Measurements from ENCODE around the gene ZNF865.

Gene ZNF865

DNA sequence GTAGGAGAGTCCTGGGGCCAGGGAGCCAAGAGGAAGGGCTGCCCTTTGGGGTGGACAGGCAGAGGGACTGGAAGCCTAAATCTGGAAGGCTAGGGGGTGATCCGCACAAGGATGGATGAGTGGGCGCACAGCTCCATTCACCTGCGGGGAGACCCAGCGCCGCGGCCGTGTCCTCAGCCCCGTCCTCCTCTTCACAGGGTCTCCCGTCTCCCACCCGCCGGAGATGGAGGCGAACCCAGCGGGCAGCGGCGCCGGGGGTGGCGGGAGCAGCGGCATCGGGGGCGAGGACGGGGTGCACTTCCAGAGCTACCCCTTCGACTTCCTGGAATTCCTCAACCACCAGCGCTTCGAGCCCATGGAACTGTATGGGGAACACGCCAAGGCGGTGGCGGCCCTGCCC lies 7.9 kb downstream of the ZNF865 start:
- no peak overlapping the region for H3K4me3 ChIP-seq (ENCODE audit: control insufficient read depth, low read depth, low read length)
- DNase-seq (ENCODE audit: low read depth), result no peak
- TF ChIP-seq, protein P1, sequence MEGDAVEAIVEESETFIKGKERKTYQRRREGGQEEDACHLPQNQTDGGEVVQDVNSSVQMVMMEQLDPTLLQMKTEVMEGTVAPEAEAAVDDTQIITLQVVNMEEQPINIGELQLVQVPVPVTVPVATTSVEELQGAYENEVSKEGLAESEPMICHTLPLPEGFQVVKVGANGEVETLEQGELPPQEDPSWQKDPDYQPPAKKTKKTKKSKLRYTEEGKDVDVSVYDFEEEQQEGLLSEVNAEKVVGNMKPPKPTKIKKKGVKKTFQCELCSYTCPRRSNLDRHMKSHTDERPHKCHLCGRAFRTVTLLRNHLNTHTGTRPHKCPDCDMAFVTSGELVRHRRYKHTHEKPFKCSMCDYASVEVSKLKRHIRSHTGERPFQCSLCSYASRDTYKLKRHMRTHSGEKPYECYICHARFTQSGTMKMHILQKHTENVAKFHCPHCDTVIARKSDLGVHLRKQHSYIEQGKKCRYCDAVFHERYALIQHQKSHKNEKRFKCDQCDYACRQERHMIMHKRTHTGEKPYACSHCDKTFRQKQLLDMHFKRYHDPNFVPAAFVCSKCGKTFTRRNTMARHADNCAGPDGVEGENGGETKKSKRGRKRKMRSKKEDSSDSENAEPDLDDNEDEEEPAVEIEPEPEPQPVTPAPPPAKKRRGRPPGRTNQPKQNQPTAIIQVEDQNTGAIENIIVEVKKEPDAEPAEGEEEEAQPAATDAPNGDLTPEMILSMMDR (conservative IDR thresholded peaks at IDR 0.05; ENCODE audit: control insufficient read depth, insufficient read depth, low read depth, low read length), result no peak

DNA sequence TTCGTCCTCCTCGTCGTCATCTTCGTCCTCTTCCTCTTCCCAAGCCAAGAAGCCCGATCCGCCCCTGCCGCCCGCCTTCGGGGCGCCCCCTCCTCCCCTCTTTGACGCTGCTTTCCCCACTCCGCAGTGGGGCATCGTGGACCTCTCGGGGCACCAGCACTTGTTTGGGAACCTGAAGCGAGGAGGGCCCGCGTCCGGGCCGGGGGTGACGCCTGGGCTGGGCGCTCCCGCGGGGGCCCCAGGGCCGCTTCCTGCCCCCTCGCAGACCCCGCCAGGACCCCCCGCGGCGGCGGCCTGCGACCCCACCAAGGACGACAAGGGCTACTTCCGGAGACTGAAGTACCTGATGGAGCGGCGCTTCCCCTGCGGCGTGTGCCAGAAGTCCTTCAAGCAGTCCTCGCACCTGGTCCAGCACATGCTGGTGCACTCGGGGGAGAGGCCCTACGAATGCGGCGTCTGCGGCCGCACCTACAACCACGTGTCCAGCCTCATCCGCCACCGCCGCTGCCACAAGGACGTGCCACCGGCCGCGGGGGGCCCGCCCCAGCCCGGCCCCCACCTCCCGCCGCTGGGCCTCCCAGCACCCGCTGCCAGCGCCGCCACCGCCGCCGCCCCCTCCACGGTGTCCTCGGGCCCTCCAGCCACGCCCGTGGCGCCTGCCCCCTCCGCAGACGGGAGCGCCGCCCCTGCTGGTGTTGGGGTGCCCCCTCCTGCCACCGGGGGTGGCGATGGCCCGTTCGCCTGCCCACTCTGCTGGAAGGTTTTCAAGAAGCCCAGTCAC lies 8.7 kb downstream of the ZNF865 start:
- TF ChIP-seq, protein P1 (conservative IDR thresholded peaks at IDR 0.05; ENCODE audit: control insufficient read depth, insufficient read depth, low read depth, low read length), result no peak
- no peak for DNase-seq (ENCODE audit: low read depth)
- H3K4me3 ChIP-seq (ENCODE audit: control insufficient read depth, low read depth, low read length), result no peak overlapping the region

DNA sequence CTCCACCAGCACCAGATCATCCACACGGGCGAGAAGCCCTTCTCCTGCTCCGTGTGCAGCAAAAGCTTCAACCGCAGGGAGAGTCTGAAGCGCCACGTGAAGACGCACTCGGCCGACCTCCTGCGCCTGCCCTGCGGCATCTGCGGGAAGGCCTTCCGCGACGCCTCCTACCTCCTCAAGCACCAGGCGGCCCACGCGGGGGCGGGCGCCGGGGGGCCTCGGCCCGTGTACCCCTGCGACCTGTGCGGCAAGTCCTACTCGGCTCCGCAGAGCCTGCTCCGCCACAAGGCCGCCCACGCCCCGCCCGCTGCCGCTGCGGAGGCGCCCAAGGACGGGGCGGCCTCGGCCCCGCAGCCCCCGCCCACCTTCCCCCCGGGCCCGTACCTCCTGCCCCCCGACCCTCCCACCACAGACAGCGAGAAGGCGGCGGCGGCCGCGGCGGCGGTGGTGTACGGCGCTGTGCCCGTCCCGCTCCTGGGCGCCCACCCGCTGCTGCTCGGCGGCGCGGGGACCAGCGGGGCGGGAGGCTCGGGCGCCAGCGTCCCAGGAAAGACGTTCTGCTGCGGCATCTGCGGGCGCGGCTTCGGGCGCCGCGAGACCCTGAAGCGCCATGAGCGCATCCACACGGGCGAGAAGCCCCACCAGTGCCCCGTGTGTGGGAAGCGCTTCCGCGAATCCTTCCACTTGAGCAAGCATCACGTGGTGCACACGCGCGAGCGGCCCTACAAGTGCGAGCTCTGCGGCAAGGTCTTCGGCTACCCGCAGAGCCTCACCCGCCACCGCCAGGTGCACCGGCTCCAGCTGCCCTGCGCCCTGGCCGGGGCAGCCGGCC lies 9.5 kb downstream of the ZNF865 start:
- H3K4me3 ChIP-seq (ENCODE audit: control insufficient read depth, low read depth, low read length), result no peak overlapping the region
- TF ChIP-seq, protein P1 (conservative IDR thresholded peaks at IDR 0.05; ENCODE audit: control insufficient read depth, insufficient read depth, low read depth, low read length), result no peak
- DNase-seq (ENCODE audit: low read depth), result no peak

DNA sequence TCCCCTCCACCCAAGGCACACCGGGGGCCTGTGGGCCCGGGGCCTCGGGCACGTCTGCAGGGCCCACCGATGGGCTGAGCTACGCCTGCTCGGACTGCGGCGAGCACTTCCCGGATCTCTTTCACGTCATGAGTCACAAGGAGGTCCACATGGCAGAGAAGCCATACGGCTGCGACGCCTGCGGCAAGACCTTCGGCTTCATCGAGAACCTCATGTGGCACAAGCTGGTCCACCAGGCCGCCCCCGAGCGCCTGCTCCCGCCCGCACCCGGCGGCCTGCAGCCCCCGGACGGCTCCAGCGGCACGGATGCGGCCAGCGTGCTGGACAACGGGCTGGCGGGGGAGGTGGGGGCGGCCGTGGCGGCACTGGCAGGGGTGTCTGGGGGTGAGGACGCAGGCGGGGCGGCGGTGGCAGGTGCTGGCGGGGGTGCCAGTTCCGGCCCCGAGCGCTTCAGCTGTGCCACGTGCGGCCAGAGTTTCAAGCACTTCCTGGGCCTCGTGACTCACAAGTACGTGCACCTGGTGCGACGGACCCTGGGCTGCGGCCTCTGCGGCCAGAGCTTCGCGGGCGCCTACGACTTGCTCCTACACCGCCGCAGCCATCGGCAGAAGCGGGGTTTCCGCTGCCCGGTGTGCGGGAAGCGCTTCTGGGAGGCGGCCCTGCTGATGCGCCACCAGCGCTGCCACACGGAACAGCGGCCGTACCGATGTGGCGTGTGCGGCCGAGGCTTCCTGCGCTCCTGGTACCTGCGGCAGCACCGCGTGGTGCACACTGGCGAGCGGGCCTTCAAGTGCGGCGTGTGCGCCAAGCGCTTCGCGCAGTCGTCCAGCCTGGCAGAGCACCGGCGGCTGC lies 10.3 kb downstream of the ZNF865 start:
- no peak overlapping the region for H3K4me3 ChIP-seq (ENCODE audit: control insufficient read depth, low read depth, low read length)
- DNase-seq (ENCODE audit: low read depth), result no peak
- TF ChIP-seq, protein P1 (conservative IDR thresholded peaks at IDR 0.05; ENCODE audit: control insufficient read depth, insufficient read depth, low read depth, low read length), result no peak

DNA sequence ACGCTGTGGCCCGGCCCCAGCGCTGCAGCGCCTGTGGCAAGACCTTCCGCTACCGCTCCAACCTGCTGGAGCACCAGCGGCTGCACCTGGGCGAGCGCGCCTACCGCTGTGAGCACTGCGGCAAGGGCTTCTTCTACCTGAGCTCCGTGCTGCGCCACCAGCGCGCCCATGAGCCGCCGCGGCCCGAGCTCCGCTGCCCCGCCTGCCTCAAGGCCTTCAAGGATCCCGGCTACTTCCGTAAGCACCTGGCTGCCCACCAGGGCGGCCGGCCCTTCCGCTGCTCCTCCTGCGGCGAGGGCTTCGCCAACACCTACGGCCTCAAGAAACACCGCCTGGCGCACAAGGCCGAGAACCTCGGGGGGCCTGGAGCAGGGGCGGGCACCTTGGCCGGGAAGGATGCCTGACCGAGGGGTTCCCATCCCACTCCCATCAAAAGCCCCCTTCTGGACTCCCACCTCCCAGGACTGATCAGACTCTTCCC lies 11.0 kb downstream of the ZNF865 start:
- H3K4me3 ChIP-seq (ENCODE audit: control insufficient read depth, low read depth, low read length), result no peak overlapping the region
- DNase-seq (ENCODE audit: low read depth), result no peak
- TF ChIP-seq, protein P1 (conservative IDR thresholded peaks at IDR 0.05; ENCODE audit: control insufficient read depth, insufficient read depth, low read depth, low read length), result no peak

DNA sequence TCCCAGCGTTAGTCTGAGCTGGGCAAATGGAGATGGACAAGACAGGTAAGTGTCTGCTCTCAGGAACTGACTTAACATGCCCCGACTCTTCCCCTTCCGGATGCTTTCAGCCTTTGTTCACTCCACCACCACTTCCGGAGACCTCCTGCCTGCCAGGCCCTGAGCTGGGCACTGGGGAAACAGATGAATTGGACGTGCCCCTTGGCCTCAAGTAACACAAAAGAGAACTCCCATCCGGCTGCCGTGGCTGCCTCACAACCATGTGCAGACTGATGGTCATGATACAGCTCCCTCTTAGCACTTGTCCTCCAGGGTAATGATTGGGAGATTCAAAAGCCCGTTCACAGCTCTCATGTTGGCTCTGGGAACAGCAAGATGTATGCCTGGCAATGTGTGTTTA lies 12.0 kb downstream of the ZNF865 start:
- H3K4me3 ChIP-seq (ENCODE audit: control insufficient read depth, low read depth, low read length), result no peak overlapping the region
- TF ChIP-seq, protein P1 (conservative IDR thresholded peaks at IDR 0.05; ENCODE audit: control insufficient read depth, insufficient read depth, low read depth, low read length), result no peak
- no peak for DNase-seq (ENCODE audit: low read depth)

Data from fibroblast of mammary gland (primary cell).